Ectodermal cell (in vitro differentiated cells): Measurements from ENCODE around the gene ZFYVE28.

Experiments used
- H3K27ac ChIP-seq: 2 replicates; pipeline ENCODE4 v1.7.0; 2013; ENCODE audit warnings: mild to moderate bottlenecking, low read depth, low read length; ENCODE audit not compliant: insufficient read depth, poor library complexity, severe bottlenecking
- H3K27me3 ChIP-seq: 2 replicates; pipeline ENCODE4 v1.7.0; 2013; ENCODE audit warnings: mild to moderate bottlenecking, low read length; ENCODE audit not compliant: insufficient read depth, control insufficient read depth, poor library complexity, severe bottlenecking
- H3K36me3 ChIP-seq: one replicate; pipeline ENCODE4 v1.7.0; 2013; ENCODE audit warnings: low read length; ENCODE audit not compliant: control insufficient read depth, insufficient read depth
- H3K4me1 ChIP-seq: one replicate; pipeline ENCODE4 v1.7.0; 2013; ENCODE audit warnings: low read length; ENCODE audit not compliant: control insufficient read depth, insufficient read depth
- H3K4me3 ChIP-seq: 2 replicates; pipeline ENCODE4 v1.7.0; 2013; ENCODE audit warnings: low read depth, low read length, control low read depth; ENCODE audit not compliant: insufficient read depth
- H3K9me3 ChIP-seq: 2 replicates; pipeline ENCODE4 v1.7.0; 2013; ENCODE audit warnings: mild to moderate bottlenecking, low read length, moderate library complexity; ENCODE audit not compliant: control insufficient read depth
- WGBS, 2 experiments: methylation state at CpG; one replicate each; pipeline ENCODE4 v1.1.7; 2013; ENCODE audit warnings: missing lambda C conversion rate in 2 of 2; 5-methylcytosine and 5-hydroxymethylcytosine counted together

ZFYVE28 gene

DNA sequence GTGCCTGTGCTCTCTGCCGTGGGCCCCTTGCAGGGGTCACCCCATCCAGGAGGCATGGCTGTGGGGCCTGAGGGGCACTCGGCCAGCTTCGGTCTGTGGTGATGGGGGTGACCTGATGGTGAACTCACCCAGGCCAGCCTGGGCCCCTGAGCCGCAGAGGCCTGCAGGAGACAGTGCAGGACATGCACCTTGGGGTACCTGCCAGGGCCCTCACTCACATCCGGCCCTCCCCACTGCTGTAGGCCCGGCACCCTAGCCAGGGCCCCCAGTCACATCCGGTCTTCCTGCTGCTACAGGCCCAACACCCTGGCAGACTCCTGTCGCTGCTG is 7.6 kb upstream of the ZFYVE28 start:
- no peak overlapping the region for H3K27ac ChIP-seq
- no peaks in the 10 kb centered on the region for H3K4me1 ChIP-seq
- no peaks in the 10 kb centered on the region for H3K9me3 ChIP-seq
- H3K27me3 ChIP-seq, result peaks cover 14% of the 10 kb centered on the region
- no peak overlapping the region for H3K4me3 ChIP-seq
- 95% methylated on average over 8 of the region's 8 CpGs for WGBS, 2 experiments
- no peaks in the 10 kb centered on the region for H3K36me3 ChIP-seq

DNA sequence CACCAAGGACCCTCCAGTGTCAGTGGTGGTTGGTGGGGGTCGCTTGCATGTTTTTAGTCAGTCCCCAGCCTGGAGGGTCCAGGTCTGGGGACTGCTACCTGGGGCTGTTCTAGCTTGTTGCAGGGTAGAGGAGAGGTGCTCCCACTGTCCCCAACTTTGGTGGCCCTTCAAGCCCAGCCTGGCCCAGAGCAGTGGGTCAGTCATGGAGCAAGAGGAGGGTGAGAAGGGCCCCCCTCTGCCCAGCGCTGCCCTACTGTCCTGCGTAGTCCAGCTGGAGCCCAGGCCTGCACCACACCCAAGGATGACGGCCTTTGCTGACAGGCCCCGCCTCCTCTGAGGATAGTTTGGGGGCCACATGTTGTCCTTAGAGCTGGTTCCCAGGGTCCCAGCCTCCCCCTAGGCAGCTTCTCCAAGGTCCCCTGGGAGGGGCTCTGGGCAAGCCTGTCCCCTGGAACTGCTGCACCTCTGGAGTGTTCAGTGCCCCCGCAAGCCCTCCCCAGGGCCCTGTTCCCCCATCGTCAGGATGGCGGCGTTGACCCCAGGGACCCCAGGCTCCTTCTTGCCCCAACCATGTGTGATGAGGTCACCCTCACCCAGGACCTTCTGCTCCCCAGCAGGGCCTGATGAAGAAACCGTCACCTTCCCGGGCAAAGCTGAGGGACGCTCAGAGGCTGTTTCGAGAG is 7.1 kb upstream of the ZFYVE28 start:
- H3K36me3 ChIP-seq, result no peaks in the 10 kb centered on the region
- no peaks in the 10 kb centered on the region for H3K4me1 ChIP-seq
- peaks cover 19% of the 10 kb centered on the region for H3K27me3 ChIP-seq
- no peaks in the 10 kb centered on the region for H3K9me3 ChIP-seq
- 94 to 96% methylated on average over 13 of the region's 13 CpGs for WGBS, 2 experiments
- H3K27ac ChIP-seq, result no peak overlapping the region
- no peak overlapping the region for H3K4me3 ChIP-seq

DNA sequence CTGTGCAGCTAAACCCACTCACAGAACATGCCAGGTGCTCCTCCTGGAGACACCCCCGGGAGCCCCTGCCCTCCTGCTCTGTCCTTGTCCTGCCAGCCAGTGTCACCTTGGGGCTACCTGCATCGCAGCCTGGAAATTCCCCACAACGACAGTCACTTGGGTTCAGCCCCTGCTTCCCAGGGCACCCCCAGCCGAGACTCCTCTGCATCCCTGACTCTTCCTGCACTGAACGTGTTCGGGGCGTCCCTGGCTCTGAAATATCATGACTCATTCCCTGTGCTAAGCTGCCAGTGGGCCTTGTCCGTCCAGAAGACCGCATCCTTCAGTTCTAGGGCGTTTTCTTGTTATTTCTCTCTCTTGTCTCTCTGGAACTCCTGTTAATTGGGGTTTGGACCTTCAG is 6.1 kb upstream of the ZFYVE28 start:
- Histone ChIP-seq H3K27ac (no peak overlapping the region), H3K27me3 (peaks cover 29% of the 10 kb centered on the region), H3K4me1 (no peaks in the 10 kb centered on the region), H3K36me3 (no peaks in the 10 kb centered on the region), H3K4me3 (no peak overlapping the region), H3K9me3 (no peaks in the 10 kb centered on the region)
- WGBS, 2 experiments, result 91 to 93% methylated on average over 10 of the region's 10 CpGs

DNA sequence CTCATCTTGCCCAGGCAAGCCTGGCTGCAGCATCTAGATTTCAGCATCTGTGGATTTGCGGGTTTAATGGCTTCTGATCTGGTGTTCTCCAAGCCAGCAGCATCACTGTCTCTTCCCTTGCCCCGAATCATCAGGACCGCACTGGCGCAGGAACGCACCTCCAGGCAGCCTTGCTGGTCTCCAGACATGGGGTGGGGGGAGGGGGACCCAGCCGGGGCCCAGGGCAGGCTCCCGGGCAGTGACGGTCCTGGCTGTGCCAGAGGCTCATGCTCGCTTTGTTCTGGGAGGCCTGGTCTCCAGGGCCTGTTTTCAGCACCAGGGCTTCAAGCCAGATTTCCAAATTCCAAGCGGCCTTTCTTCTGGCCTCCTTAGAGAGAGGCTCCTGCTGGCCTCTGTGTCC is 5.2 kb upstream of the ZFYVE28 start:
- 83 to 84% methylated on average over 10 of the region's 10 CpGs for WGBS, 2 experiments
- H3K27ac ChIP-seq, result no peak overlapping the region
- H3K36me3 ChIP-seq, result no peaks in the 10 kb centered on the region
- H3K27me3 ChIP-seq, result peaks cover 38% of the 10 kb centered on the region
- no peaks in the 10 kb centered on the region for H3K4me1 ChIP-seq
- no peaks in the 10 kb centered on the region for H3K9me3 ChIP-seq
- no peak overlapping the region for H3K4me3 ChIP-seq

DNA sequence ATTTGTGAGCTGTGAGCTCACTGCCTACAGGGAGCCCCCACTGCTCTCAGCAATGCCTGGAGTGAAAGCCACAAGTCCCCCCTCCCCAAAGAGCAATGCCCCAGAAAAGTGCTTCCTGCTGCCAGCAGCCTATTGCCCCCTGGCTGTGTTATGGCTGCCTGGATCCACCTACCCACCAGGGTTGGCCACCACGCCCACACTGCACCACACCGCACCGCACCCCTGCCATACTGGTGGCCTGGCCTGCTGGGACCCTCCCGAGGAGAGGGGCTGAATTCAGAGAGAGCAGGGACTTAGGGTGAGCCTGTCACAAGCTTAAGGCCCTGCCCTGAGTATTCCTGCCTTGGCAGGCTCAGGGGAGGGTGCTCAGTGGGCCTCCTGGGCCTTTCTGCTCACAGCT is 4.6 kb upstream of the ZFYVE28 start:
- WGBS, 2 experiments, result 86% methylated on average over 4 of the region's 4 CpGs
- H3K4me3 ChIP-seq, result no peak overlapping the region
- peaks cover 42% of the 10 kb centered on the region for H3K27me3 ChIP-seq
- no peak overlapping the region for H3K27ac ChIP-seq
- H3K9me3 ChIP-seq, result no peaks in the 10 kb centered on the region
- no peaks in the 10 kb centered on the region for H3K4me1 ChIP-seq
- H3K36me3 ChIP-seq, result no peaks in the 10 kb centered on the region

DNA sequence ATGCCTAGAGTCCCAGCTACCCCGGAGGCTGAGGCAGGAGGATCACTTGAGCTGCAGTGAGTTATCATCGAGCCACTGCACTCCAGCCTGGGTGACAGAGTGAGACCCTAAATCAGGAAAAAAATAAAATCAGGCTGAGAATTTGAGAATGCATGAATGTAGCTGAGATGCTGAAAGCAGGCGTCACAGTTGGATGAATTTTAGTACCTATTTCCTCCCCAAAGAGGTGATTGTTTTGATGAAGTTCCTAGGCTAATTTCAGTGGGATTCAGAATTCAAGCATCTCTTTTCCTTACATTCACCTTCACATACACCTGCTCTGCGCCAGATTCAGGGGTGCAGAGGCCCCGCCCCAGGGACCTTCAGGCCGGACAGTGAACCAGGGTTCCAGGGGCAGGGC is 3.5 kb upstream of the ZFYVE28 start:
- no peak overlapping the region for H3K4me3 ChIP-seq
- no peaks in the 10 kb centered on the region for H3K4me1 ChIP-seq
- WGBS, 2 experiments, result 88 to 93% methylated on average over 6 of the region's 6 CpGs
- no peak overlapping the region for H3K27ac ChIP-seq
- peaks cover 54% of the 10 kb centered on the region for H3K27me3 ChIP-seq
- H3K36me3 ChIP-seq, result no peaks in the 10 kb centered on the region
- H3K9me3 ChIP-seq, result no peaks in the 10 kb centered on the region

DNA sequence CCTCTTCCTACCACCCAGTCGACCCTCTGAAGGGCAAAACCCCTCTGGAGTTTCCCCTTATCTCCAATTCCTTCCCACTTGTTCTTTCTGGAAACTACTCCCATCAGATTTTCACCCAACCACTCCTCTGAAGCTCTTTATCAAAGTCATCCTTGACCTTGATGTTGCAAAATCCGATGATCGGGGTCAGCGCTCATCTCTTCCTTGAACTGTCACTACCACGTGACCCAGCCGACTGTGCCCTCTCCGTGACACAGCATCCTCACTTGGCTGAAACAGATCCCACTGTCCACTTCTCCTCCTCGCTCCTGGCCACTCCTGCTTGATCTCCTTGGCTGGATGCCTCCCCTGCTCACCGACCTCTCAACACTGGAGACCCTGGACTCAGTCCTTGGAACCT is 1.4 kb upstream of the ZFYVE28 start:
- peaks cover 75% of the 10 kb centered on the region for H3K27me3 ChIP-seq
- no peaks in the 10 kb centered on the region for H3K36me3 ChIP-seq
- no peak overlapping the region for H3K27ac ChIP-seq
- no peaks in the 10 kb centered on the region for H3K9me3 ChIP-seq
- no peak overlapping the region for H3K4me3 ChIP-seq
- 70 to 76% methylated on average over 9 of the region's 9 CpGs for WGBS, 2 experiments
- no peaks in the 10 kb centered on the region for H3K4me1 ChIP-seq

DNA sequence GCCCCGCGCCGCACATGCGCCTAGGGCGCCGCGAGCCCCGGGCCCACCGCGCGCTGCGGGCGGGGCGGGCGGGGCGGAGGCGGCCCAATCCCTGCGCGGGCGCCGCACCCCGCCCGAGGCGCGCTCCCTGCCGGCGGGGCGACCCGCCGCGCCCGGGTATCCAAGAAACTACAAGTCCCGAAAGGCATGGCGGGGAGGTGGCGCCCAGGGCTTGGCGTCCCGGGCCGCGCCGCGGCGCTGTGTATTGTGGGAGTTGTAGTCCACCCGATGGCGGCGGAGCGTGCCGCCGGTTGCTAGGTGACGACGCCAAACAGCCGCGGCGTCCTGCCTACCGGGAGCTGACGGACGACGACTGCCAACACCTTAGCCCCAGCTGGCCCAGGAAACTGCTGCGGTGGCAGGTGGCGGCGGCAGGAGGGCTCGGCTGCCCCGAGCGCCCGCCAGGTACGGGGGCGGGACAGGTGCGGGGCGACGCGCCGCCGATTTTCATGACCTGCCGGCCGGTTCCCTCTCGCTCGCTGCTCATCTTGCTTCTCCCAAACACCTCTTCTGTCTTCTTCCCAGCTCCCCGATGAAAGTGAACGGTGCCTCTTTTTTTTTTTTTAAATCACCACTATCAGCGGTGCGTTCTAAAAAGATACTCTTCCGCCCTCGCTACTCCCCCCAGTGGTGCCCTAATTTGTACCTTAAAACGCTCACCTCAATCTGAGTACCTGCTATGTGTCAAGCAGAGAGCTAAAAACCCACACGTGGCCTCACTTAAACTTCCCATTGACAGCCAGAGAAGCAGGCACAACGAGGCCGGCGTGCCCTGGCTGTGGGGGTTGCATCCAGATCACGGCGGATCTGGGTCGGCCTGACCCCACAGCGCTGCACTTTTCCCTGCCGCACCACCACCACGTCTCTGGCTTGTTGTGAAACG is 466 bp upstream of the ZFYVE28 start, which contains the start of gene CFAP99:
Gene CFAP99, plus strand, starts transcription at position 306 of the 922 bp plus-strand sequence.
- Histone ChIP-seq H3K36me3 (no peaks in the 10 kb centered on the region), H3K9me3 (no peaks in the 10 kb centered on the region), H3K27ac (no peak within 1 kb of the TSS), H3K27me3 (peaks cover 84% of the 10 kb centered on the region), H3K4me1 (no peaks in the 10 kb centered on the region), H3K4me3 (peak within 1 kb of the TSS; percentile 40)
- WGBS, 2 experiments, result 2 to 3% methylated on average over 94 of the region's 94 CpGs

DNA sequence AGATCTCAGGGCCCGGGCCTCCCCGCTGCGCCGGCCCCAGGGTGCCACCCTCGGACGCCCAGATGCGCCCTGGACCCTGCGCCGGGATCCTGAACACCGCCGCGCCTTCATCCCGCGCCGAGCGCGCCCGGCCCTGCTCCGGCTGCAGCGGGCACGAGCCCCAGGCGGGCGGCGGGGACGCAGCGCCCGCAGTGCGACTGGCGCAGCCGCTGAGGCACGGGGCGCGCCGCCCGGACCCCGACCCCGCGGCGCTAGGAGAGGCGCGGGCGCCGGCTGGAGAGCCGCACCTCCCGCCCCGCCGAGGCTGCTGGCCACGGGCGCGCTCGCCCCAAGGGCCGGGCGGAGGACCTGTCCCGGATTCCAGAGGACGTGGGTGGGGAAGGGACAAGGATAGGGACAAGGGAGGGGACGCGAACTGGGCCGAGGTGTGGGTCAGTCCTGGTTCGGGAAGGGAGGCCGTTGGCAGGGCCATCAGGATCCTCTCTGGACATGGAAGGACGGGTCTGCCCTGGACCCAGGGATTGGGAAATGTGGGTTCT is 1.1 kb downstream of the ZFYVE28 start:
- WGBS, 2 experiments, result 1% methylated on average over 61 of the region's 61 CpGs
- Histone ChIP-seq H3K27ac (no peak overlapping the region), H3K9me3 (no peaks in the 10 kb centered on the region), H3K4me3 (peak overlapping the region; percentile 25), H3K4me1 (peaks cover 9% of the 10 kb centered on the region), H3K36me3 (no peaks in the 10 kb centered on the region), H3K27me3 (peaks cover 98% of the 10 kb centered on the region)

DNA sequence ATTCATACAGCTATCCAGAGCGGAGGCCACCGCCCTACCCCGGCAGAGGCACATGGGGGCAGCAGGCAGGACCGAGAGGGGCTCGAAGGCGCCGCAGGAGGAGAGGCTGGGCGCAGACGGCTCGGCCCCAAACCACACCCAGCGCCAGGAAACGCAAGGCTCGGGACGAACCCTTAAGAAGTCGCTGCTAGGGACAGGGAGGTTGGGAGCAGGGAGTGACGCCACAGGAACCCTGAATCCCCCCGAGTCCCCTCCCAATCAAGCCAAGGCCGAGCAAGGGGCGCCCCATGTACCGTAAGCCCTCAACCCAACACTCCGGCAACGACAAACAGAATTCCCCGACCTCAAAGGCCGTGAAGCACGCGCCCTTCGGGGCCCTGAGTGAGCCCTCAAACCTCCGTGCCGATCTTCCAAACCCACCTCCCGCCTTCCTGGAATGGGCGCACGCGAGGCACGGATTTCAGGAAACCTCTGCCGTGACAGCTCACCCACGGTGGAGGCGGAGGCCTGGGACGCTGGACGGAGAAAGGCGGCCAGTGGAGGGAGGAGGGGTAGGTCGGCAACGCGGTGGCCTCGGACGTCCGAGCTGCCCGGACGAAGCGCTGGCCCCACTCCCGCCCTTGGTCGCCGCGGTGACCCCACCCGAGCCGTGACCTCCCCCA is 1.8 kb downstream of the ZFYVE28 start:
- Histone ChIP-seq H3K27ac (no peak overlapping the region), H3K4me3 (peak overlapping the region; percentile 25), H3K9me3 (no peaks in the 10 kb centered on the region), H3K4me1 (peaks cover 10% of the 10 kb centered on the region), H3K27me3 (peaks cover 98% of the 10 kb centered on the region), H3K36me3 (no peaks in the 10 kb centered on the region)
- WGBS, 2 experiments, result 1 to 2% methylated on average over 55 of the region's 55 CpGs
